Mesenteric fat pad (tissue), 1 donor: ENCODE measurements around the gene LMO7. TPM values are rescaled to one million over a fixed set of nuclear protein-coding genes. Genes with fewer than 3 reads are reported as not detected.
"Not testable (repeated sequence)": the region's sequence is repeated elsewhere in the genome, so short reads cannot be mapped to it uniquely, and the experiment has no call there.

Source experiments
- DNase-seq: peaks from one replicate; pipeline ENCODE4 v3.0.0-alpha.2; 2020; ENCODE audit warnings: low spot score
- total RNA-seq: library from RNA; stranded (reverse); fragmentation: NEBNext Ultra II Directional; extraction: Animal tissue kit (Norgen Biotek cat#: 25700); gene quantifications from one replicate; pipeline ENCODE4 v1.2.1, GENCODE V29; 2021
- donor health status: DM: yes; HTN: yes; CAD: no.

LMO7 gene
- total RNA-seq, 1 donor from 2014 or later, result 8.2 TPM

- no peak for DNase-seq
Observed at GRCh38 chr13:75699062-75699461, 62.9 kb downstream of the LMO7 start.

- not testable (repeated sequence) for DNase-seq
Observed at GRCh38 chr13:75699717-75700116, 63.6 kb downstream of the LMO7 start.

- no peak for DNase-seq
Observed at GRCh38 chr13:75700552-75700951, 64.4 kb downstream of the LMO7 start.

- no peak for DNase-seq
Observed at GRCh38 chr13:75702476-75702875, 66.3 kb downstream of the LMO7 start.

- DNase-seq, result no peak
Observed at GRCh38 chr13:75703769-75704168, 67.6 kb downstream of the LMO7 start.

GRCh38 chr13:75704194-75704926 is 68.2 kb downstream of the LMO7 start:
- no peak for DNase-seq

- no peak for DNase-seq
Observed at GRCh38 chr13:75704927-75705288, 68.8 kb downstream of the LMO7 start.

- DNase-seq, result no peak
Observed at GRCh38 chr13:75705395-75705794, 69.3 kb downstream of the LMO7 start.

- no peak for DNase-seq
Observed at GRCh38 chr13:75705908-75706307, 69.8 kb downstream of the LMO7 start.

GRCh38 chr13:75713852-75714251 is 77.7 kb downstream of the LMO7 start:
- DNase-seq, result no peak

- DNase-seq, result no peak
Observed at GRCh38 chr13:75715601-75716523, 79.7 kb downstream of the LMO7 start.

GRCh38 chr13:75717525-75717924 is 81.4 kb downstream of the LMO7 start:
- DNase-seq, result no peak

GRCh38 chr13:75721307-75721706 is 85.2 kb downstream of the LMO7 start:
- no peak for DNase-seq

GRCh38 chr13:75723901-75724300 is 87.8 kb downstream of the LMO7 start:
- DNase-seq, result no peak

GRCh38 chr13:75724752-75725517 is 88.8 kb downstream of the LMO7 start:
- DNase-seq, result no peak

GRCh38 chr13:75725736-75726135 is 89.6 kb downstream of the LMO7 start:
- no peak for DNase-seq

- DNase-seq, result no peak
Observed at GRCh38 chr13:75726306-75726705, 90.2 kb downstream of the LMO7 start.

GRCh38 chr13:75733113-75733512 is 97.0 kb downstream of the LMO7 start:
- DNase-seq, result not testable (repeated sequence)

GRCh38 chr13:75736173-75736572 is 100.0 kb downstream of the LMO7 start:
- no peak for DNase-seq

- no peak for DNase-seq
Observed at GRCh38 chr13:75738841-75739240, 102.7 kb downstream of the LMO7 start.

- DNase-seq, result no peak
Observed at GRCh38 chr13:75739244-75739868, 103.2 kb downstream of the LMO7 start.
